ENCODE measurements around the gene MSI2.

GRCh38 chr17:57565176-57565575 lies 308.9 kb downstream of the MSI2 start:
- TF ChIP-seq MYC (IDR thresholded peaks at IDR 0.05; ENCODE audit: low read depth, low read length) (no peak), EZH2 (IDR thresholded peaks at IDR 0.05; ENCODE audit: borderline replicate concordance, low read depth, low read length, severe bottlenecking) (no peak), CTCF (IDR thresholded peaks at IDR 0.05; ENCODE audit: extremely low read depth in 1 of 2, insufficient read depth in 1 of 2, low read depth in 1 of 2, low read length in 2 of 2) (no peak), POLR2AphosphoS5 (IDR thresholded peaks at IDR 0.05; ENCODE audit: insufficient read depth, low read depth, low read length) (no peak), POLR2A (IDR thresholded peaks at IDR 0.05; ENCODE audit: low read depth, low read length) (no peak)

Data from endothelial cell of umbilical vein (primary cell).